Central memory CD4-positive, alpha-beta T cell (primary cell): Measurements from ENCODE around the gene CASD1.

Experiments
- DNase-seq: peaks from one replicate; pipeline ENCODE4 v3.0.0; 2022

The CASD1 gene

DNA sequence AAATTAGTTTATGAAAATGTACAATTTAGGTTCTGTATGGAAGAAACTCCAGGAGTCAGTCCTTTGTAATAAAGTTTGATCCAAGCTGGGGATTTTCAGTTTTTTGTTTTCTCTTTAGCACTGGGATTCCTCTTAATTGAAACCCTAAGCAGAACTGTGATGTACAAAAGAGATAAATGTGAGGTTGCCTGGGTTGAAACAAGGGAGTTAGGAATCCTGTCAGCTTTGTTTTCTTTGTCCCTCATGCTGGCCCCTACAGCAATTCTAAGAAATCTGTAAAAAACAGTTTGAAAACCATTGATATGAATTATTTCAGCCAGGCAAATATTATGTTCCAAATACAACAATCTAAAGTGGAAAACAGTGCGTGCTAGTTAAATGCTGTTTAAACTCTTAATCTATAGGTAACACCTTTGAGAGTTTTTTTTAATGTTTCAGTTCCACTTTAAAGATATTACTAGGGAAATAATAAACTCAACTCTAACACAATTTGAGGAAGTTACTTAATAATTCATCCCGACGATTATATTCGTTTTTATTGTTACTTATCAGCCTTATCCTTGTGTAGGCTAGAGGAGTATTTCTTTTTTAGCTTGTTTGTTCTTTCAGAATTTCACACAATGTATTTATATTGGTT is 81.0 kb downstream of the CASD1 start:
- DNase-seq: no peak

DNA sequence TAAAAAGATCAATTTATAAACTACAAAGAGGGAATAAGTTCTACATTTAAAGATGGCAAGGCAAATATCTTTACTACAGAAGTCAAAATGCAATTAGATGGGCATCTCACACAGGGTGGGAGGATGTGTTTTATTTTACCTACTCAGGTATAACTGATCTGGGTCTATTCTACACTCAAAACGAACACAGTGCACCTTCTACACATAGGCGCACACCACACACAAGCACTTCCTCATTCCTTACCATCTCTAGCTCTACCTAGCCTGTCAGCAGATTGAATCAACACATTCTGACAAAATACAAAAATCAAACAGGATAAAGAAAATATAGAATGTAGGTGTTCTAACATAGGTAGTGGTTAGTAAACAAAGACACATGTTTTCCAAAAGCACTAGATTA is 81.6 kb downstream of the CASD1 start:
- no peak for DNase-seq

DNA sequence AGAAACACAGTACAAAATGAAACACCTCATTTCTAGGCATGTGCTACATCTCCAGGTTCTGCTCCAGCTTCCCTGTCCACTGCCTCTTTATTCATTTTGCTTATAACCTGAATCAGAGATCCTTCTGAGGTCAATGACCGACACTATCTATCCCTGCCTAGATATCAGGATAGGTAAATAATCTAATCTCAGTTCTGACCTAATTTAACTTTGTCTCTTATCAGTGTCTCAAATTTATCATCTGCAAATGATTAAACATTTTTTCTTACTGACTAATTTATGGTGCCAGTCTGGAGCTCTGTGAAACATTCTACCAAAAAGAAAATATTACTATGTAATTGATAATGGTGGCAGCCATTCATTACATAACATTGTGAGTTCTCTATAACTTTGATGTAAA is 85.3 kb downstream of the CASD1 start:
- no peak for DNase-seq

DNA sequence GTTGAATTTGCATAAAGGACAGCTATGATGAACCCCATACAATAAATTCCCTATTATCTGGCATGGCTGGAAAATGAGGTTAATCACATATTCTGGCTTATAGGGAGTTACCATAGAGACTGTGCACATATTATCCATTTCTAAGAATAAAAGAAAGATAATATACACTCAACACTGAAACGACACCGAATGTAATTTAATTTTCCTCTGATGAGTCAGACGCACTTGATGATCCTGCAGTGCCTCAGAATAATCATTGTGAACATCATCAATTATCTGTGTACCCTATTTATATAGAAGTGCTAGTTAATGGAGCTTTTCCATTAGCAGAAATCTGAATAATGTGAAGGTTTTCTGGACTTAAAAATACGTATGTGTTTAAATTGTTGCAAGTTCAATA is 86.1 kb downstream of the CASD1 start:
- no peak for DNase-seq

DNA sequence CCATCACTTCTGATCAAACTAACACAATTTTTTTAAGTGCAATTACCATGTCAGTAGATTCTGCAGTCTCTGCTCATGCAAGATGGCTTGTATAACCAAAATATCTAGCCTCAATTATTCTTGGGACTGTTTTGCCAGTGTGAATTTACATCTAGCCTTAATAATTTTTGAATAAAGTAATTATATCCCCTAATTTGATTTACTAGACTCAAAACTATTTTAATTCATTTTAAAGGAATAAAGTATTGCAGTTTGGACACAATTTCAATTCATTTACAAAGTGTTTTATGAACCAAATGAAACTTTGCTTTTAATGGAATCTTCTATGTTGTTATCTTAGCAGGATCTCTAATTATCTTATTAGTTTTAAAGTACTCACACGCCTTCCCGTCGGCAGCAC is 90.7 kb downstream of the CASD1 start:
- no peak for DNase-seq

GRCh38 chr7:94602181-94602580 is 92.6 kb downstream of the CASD1 start:
- no peak for DNase-seq

DNA sequence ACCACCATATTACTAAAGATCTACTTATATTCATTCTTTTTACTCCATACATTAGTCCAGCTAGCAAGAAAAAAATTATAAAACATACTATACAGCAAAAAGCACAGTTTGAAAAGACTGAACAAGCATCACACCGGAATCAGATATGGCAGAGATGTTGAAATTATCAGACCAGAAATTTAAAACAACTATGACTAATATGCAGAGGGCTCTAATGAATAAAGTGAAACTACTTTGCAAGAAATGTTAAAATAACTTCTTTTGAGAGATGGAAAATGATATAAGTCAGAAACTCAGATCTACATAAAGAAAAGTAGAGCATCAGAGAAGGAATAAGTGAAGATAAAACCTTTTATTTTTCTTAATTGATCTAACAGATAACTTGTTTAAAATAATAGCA is 95.4 kb downstream of the CASD1 start:
- no peak for DNase-seq
